ENCODE results near the gene SLC47A1. TPM values are rescaled to one million over a fixed set of nuclear protein-coding genes. Genes with fewer than 3 reads are reported as not detected.

The SLC47A1 gene
- total and polyA plus RNA-seq, 2 of the 4 experiments (the other 2 are of a cell fraction), result not detected

DNA sequence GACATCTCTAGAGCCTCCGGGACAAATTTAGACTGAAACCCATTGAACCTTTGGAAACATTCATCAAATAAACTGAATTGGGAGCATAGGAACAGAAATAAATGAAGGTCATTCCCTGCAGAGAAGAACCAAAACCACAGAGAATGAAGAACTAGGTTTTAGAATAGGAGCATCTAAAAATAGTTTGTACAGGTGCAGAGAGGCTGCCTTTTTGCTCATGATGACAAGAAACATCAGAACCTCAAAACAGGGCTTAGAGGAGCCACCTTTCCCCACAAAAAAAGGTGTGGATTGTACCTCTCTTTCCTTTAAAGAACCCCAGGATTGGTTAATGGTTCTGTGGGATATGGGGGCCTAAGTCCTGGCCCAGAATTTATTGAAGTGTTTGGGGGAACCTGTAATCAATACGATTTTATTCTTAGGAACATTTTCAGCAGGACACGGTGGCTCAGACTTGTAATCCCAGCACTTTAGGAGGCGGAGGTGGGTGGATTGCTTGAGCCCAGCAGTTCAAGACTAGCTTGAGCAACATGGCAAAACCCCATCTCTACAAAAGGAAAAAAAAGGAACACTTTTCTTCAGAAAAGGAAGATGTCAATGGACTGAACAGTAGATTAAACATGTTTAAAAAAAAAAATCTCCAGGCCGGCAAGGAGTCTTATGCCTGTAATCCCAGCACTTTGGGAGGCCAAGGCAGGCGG lies 37.7 kb upstream of the SLC47A1 start:
- no peaks in the 10 kb centered on the region for H3K9me1 ChIP-seq (ENCODE audit: insufficient read depth, low read length)
- H3K79me1 ChIP-seq (ENCODE audit: low read depth in 1 of 2, low read length in 2 of 2), result no peaks in the 10 kb centered on the region
- dilution Hi-C loops (cut with HindIII; ENCODE audit: low sequenced_read_pairs, unreplicated experiment) (no loop called here), in situ Hi-C loops (cut with MboI; ENCODE audit: low sequenced_read_pairs) (no loop called here), intact Hi-C loops (cut with micrococcal nuclease) (no loop called here)
- H4K20me1 ChIP-seq (ENCODE audit: insufficient read depth, low read length), result no peaks in the 10 kb centered on the region
- no peak for TF ChIP-seq CEBPB (IDR thresholded peaks at IDR 0.05; ENCODE audit: low read depth, low read length)
- no peak for TF ChIP-seq NFE2L2 (IDR thresholded peaks at IDR 0.05; ENCODE audit: low read depth, low read length)
- no peak for TF ChIP-seq MXI1 (IDR thresholded peaks at IDR 0.05; ENCODE audit: borderline replicate concordance, low read depth, low read length)
- TF ChIP-seq FOS (IDR thresholded peaks at IDR 0.05; ENCODE audit: low read depth, low read length), result no peak
- TF ChIP-seq MAFK (IDR thresholded peaks at IDR 0.05; ENCODE audit: low read depth, low read length), result no peak
- no peak for TF ChIP-seq MAZ (IDR thresholded peaks at IDR 0.05; ENCODE audit: borderline replicate concordance, low read depth, low read length)
- TF ChIP-seq CHD1 (IDR thresholded peaks at IDR 0.05; ENCODE audit: low read depth, low read length), result no peak
- TF ChIP-seq BHLHE40 (IDR thresholded peaks at IDR 0.05; ENCODE audit: low read depth, low read length), result no peak
- no peak for TF ChIP-seq POLR2A (IDR thresholded peaks at IDR 0.05; ENCODE audit: low read depth, low read length)
- TF ChIP-seq, protein P1, sequence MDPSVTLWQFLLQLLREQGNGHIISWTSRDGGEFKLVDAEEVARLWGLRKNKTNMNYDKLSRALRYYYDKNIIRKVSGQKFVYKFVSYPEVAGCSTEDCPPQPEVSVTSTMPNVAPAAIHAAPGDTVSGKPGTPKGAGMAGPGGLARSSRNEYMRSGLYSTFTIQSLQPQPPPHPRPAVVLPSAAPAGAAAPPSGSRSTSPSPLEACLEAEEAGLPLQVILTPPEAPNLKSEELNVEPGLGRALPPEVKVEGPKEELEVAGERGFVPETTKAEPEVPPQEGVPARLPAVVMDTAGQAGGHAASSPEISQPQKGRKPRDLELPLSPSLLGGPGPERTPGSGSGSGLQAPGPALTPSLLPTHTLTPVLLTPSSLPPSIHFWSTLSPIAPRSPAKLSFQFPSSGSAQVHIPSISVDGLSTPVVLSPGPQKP (IDR thresholded peaks at IDR 0.05; ENCODE audit: borderline replicate concordance, low read depth, low read length), result no peak
- no peak for TF ChIP-seq RCOR1 (IDR thresholded peaks at IDR 0.05; ENCODE audit: insufficient replicate concordance, low read length)
- TF ChIP-seq, protein P2, sequence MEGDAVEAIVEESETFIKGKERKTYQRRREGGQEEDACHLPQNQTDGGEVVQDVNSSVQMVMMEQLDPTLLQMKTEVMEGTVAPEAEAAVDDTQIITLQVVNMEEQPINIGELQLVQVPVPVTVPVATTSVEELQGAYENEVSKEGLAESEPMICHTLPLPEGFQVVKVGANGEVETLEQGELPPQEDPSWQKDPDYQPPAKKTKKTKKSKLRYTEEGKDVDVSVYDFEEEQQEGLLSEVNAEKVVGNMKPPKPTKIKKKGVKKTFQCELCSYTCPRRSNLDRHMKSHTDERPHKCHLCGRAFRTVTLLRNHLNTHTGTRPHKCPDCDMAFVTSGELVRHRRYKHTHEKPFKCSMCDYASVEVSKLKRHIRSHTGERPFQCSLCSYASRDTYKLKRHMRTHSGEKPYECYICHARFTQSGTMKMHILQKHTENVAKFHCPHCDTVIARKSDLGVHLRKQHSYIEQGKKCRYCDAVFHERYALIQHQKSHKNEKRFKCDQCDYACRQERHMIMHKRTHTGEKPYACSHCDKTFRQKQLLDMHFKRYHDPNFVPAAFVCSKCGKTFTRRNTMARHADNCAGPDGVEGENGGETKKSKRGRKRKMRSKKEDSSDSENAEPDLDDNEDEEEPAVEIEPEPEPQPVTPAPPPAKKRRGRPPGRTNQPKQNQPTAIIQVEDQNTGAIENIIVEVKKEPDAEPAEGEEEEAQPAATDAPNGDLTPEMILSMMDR (conservative IDR thresholded peaks at IDR 0.05; ENCODE audit: low read depth, low read length), result no peak
- no peak for TF ChIP-seq SMC3 (IDR thresholded peaks at IDR 0.05; ENCODE audit: low read depth, low read length)
- no peak for TF ChIP-seq RAD21 (IDR thresholded peaks at IDR 0.05; ENCODE audit: low read length)
- no peak for TF ChIP-seq RFX5 (IDR thresholded peaks at IDR 0.05; ENCODE audit: low read depth, low read length)
- TF ChIP-seq, protein P3, sequence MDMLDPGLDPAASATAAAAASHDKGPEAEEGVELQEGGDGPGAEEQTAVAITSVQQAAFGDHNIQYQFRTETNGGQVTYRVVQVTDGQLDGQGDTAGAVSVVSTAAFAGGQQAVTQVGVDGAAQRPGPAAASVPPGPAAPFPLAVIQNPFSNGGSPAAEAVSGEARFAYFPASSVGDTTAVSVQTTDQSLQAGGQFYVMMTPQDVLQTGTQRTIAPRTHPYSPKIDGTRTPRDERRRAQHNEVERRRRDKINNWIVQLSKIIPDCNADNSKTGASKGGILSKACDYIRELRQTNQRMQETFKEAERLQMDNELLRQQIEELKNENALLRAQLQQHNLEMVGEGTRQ (IDR thresholded peaks at IDR 0.05; ENCODE audit: low read depth, low read length), result no peak
- H3K4me3 ChIP-seq (ENCODE audit: insufficient read depth, low read depth, low read length), result no peak overlapping the region
- H3K9me3 ChIP-seq (ENCODE audit: control insufficient read depth, insufficient read depth, low read length), result no peaks in the 10 kb centered on the region
- no peak overlapping the region for H4K91ac ChIP-seq (ENCODE audit: insufficient read depth, low read depth, low read length)
- no peak overlapping the region for H4K8ac ChIP-seq (ENCODE audit: low read depth in 2 of 2, low read length in 2 of 2)
- no peak overlapping the region for H4K5ac ChIP-seq (ENCODE audit: low read depth, low read length)
- no peak overlapping the region for H3K18ac ChIP-seq (ENCODE audit: low read depth, low read length)
- no peak overlapping the region for H2AFZ ChIP-seq (replicated peaks; ENCODE audit: low read length, poor library complexity)
- no peaks in the 10 kb centered on the region for H3K4me1 ChIP-seq (ENCODE audit: control insufficient read depth, insufficient read depth, low read length)
- POLR2A ChIA-PET (ENCODE audit: unreplicated experiment), result no interaction called here
- no TSS peak for BruUV-seq (replicated peaks)
- no peak overlapping the region for H2BK120ac ChIP-seq (ENCODE audit: low read depth, low read length)
- no peak for DNase-seq
- H2BK20ac ChIP-seq (ENCODE audit: low read depth, low read length), result no peak overlapping the region
- H2AK5ac ChIP-seq (ENCODE audit: low read depth, low read length), result no peak overlapping the region
- no peak overlapping the region for H2BK15ac ChIP-seq (ENCODE audit: low read depth, low read length)
- H3K23ac ChIP-seq (ENCODE audit: low read depth, low read length), result no peak overlapping the region
- H2AK9ac ChIP-seq (replicated peaks; ENCODE audit: low read depth, low read length, poor library complexity), result no peak overlapping the region
- WGBS, 2 experiments (ENCODE audit: extremely low coverage in 2 of 2, insufficient read length in 1 of 2), result no CpG with 5 or more reads among the region's 6 CpGs
- H3K27ac ChIP-seq (ENCODE audit: insufficient read depth, low read length), result no peak overlapping the region
- H3K9ac ChIP-seq (ENCODE audit: low read depth, low read length), result no peak overlapping the region
- no peak overlapping the region for H3K14ac ChIP-seq (replicated peaks; ENCODE audit: low read depth, low read length)
- H3K36me3 ChIP-seq (ENCODE audit: control insufficient read depth, insufficient read depth, low read length), result no peaks in the 10 kb centered on the region
- H3K4ac ChIP-seq (ENCODE audit: low read depth, low read length), result no peak overlapping the region
- no peak overlapping the region for H3K4me2 ChIP-seq (ENCODE audit: low read depth, low read length)
- no peak for ATAC-seq (ENCODE audit: low read depth)
- H3K56ac ChIP-seq (ENCODE audit: extremely low read depth, insufficient read depth, low read length), result no peak overlapping the region
- no peak overlapping the region for H2BK5ac ChIP-seq (ENCODE audit: low read depth, low read length, poor library complexity, severe bottlenecking)
- CTCF ChIA-PET, result no interaction called here
- peaks cover 13% of the 10 kb centered on the region for H3K27me3 ChIP-seq (ENCODE audit: control insufficient read depth, insufficient read depth, low read length)

Measured in IMR-90 (cell line).